ENCODE measurements around the gene H2AZ2. TPM values are rescaled to one million over a fixed set of nuclear protein-coding genes. Genes with fewer than 3 reads are reported as not detected.

Gene H2AZ2
- total RNA-seq, result 300 and 305 TPM in 2 replicates

GRCh38 chr7:44847920-44848634 is at the start of gene H2AZ2:
Gene H2AZ2 (minus strand): TSS chr7:44848087. CDS start chr7:44847971, 116 bp downstream.
- intact Hi-C loops (cut with micrococcal nuclease), result loop anchor here (1.0 to 2.0 kb wide), 14 partner anchors 8 to 357 kb away; partner anchors contain the start of genes CCM2, MYO1G, NUDCD3 and OGDH

- intact Hi-C loops (cut with micrococcal nuclease), result no loop called here
These were observed 49.4 kb upstream of the H2AZ2 start for GRCh38 chr7:44897309-44897708.

GRCh38 chr7:44894888-44895580 is 47.1 kb upstream of the H2AZ2 start:
- intact Hi-C loops (cut with micrococcal nuclease), result no loop called here

GRCh38 chr7:44893710-44894234 is 45.9 kb upstream of the H2AZ2 start:
- intact Hi-C loops (cut with micrococcal nuclease), result no loop called here

- intact Hi-C loops (cut with micrococcal nuclease), result no loop called here
These were observed 43.9 kb upstream of the H2AZ2 start for GRCh38 chr7:44891791-44892190.

- intact Hi-C loops (cut with micrococcal nuclease), result no loop called here
These were observed 43.5 kb upstream of the H2AZ2 start for GRCh38 chr7:44891372-44891771.

GRCh38 chr7:44889086-44889781 is 41.3 kb upstream of the H2AZ2 start:
- intact Hi-C loops (cut with micrococcal nuclease), result no loop called here

- intact Hi-C loops (cut with micrococcal nuclease), result no loop called here
These were observed 39.4 kb upstream of the H2AZ2 start for GRCh38 chr7:44887293-44887692.

GRCh38 chr7:44885394-44886317 is 37.8 kb upstream of the H2AZ2 start, which contains the start of gene PURB:
Gene PURB (minus strand): TSS chr7:44885530. CDS start chr7:44885348, 182 bp downstream.
- intact Hi-C loops (cut with micrococcal nuclease), result loop anchor here (1.0 to 2.0 kb wide), 13 partner anchors 28 to 803 kb away; partner anchors contain the start of genes CCM2, MYO1G, OGDH and POLM

- intact Hi-C loops (cut with micrococcal nuclease), result loop anchor here (1.0 to 2.0 kb wide), 13 partner anchors 28 to 803 kb away; partner anchors contain the start of genes CCM2, MYO1G, OGDH and POLM
These were observed 36.9 kb upstream of the H2AZ2 start for GRCh38 chr7:44884621-44885393.

GRCh38 chr7:44883961-44884620 is 36.2 kb upstream of the H2AZ2 start:
- intact Hi-C loops (cut with micrococcal nuclease), result loop anchor here (2.0 kb wide), 1 partner anchor 39 kb away; no protein-coding TSS in a partner anchor

GRCh38 chr7:44882899-44883298 is 35.0 kb upstream of the H2AZ2 start:
- intact Hi-C loops (cut with micrococcal nuclease), result no loop called here

GRCh38 chr7:44881610-44882009 is 33.7 kb upstream of the H2AZ2 start:
- intact Hi-C loops (cut with micrococcal nuclease), result no loop called here

GRCh38 chr7:44881066-44881600 is 33.2 kb upstream of the H2AZ2 start:
- intact Hi-C loops (cut with micrococcal nuclease), result no loop called here

GRCh38 chr7:44880317-44881018 is 32.6 kb upstream of the H2AZ2 start:
- intact Hi-C loops (cut with micrococcal nuclease), result no loop called here

- intact Hi-C loops (cut with micrococcal nuclease), result no loop called here
These were observed 28.5 kb upstream of the H2AZ2 start for GRCh38 chr7:44876393-44876792.

- intact Hi-C loops (cut with micrococcal nuclease), result no loop called here
These were observed 27.4 kb upstream of the H2AZ2 start for GRCh38 chr7:44875241-44875640.

GRCh38 chr7:44872787-44873186 is 24.9 kb upstream of the H2AZ2 start:
- intact Hi-C loops (cut with micrococcal nuclease), result no loop called here

Data from T-helper 2 cell treated with Interferon-gamma antibody and Interleukin-4, amounts not matched to agents 100 ng/mL and 5 ng/mL, for 36 hours (primary cell).